SH-SY5Y (cell line): Measurements from ENCODE around the gene LRRC2.

Source experiments
- GATA2 ChIP-seq: IDR thresholded peaks from 2 replicates; pipeline ENCODE4 v1.6.1; 2011; ENCODE audit warnings: mild to moderate bottlenecking, low read depth, low read length
- GATA3 ChIP-seq: IDR thresholded peaks from 2 replicates; pipeline ENCODE4 v1.6.1; 2011; ENCODE audit warnings: low read depth, mild to moderate bottlenecking, low read length, moderate library complexity

LRRC2 gene

DNA sequence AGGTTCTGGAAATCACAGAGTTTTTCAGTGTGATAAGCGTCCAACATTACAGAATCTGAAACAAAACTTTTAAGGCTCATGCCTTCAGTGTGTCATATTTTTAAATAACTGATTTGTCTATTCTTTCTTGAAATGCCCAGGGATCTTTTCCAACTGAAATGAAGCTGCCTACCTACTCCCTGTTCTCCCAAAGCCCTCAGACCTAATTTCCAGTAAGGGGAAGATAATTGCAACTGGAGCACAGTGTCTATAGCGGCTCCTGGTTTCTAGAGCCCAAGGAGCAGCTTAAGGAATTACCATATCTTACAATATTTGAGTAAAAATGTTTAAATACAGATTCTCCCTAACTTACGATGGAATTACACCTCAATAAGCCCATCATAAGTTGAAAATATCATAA is 33.0 kb downstream of the LRRC2 start:
- TF ChIP-seq GATA2: no peak
- TF ChIP-seq GATA3: no peak

DNA sequence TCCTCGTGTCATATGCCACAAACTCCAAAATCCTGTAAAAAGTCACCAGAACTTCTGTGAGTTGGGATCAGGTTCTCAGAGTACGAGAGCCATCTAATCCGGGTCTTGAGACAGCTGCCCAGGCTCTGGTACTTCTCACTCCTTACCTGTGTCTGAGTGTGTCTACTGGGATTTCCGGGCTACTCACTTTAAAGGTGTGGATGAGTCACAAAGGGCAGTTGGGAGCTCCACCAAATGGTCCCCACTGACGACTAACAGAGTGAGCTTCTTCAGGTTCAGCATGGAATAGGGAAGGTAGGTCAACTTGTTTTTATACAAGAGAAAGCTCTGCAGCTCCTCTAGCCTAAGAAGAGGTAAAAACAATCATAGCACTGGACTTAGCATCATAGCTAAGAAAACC is 38.9 kb downstream of the LRRC2 start:
- TF ChIP-seq GATA3: no peak
- no peak for TF ChIP-seq GATA2

DNA sequence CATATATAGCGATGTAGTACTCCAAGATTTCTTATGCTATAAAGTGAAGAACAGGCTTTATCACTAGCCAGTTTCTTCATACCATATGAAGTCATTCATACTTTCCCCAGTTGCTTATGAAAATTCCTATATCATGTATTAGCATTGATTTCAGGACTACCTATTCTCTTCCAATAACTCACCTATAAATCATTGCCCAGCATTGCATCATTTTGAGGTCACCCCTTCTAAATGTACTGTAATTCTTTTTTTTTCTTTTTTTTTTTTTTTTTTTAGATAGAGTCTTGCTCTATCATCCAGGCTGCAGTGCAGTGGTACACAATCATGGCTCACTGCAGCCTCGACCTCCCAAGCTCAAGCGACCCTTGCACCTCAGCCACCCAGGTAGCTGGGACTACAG is 41.3 kb downstream of the LRRC2 start:
- TF ChIP-seq GATA2: no peak
- TF ChIP-seq GATA3: no peak

DNA sequence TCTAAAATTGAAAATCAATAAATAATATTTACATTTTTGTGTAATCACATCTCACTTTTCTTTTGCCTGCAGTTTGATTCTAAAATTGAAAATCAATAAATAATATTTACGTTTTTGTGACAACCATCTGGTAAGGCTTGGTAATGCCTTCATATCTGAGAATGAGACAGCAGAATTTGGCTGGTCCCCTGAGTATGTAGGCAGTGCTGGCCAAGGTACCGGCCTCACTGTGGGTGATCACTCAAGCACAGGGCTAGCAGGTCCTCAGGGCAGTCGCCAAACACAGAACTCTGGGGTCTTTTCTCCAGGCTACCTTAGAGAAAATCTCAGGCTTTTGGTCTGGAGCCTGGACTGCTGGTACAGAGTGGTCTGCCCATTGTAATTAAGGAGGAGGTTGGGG is 42.1 kb downstream of the LRRC2 start:
- no peak for TF ChIP-seq GATA2
- no peak for TF ChIP-seq GATA3

DNA sequence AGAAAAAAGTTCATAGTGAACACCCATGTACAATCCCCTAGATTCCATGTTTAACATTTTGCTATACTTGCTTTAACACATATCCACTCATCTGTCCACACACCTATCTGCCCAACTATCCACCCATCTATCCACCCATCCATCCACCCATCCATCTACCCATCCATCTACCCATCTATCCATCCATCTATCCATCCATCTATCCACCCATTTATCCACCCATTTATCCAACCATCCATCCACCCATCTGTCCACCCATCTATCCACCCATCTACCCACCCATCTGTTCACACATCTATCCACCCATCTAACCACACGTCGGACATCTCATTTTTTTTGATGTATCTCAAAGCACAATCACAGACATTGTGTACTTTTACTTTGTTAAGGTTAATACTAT is 42.5 kb downstream of the LRRC2 start:
- TF ChIP-seq GATA2 (no peak), GATA3 (no peak)

DNA sequence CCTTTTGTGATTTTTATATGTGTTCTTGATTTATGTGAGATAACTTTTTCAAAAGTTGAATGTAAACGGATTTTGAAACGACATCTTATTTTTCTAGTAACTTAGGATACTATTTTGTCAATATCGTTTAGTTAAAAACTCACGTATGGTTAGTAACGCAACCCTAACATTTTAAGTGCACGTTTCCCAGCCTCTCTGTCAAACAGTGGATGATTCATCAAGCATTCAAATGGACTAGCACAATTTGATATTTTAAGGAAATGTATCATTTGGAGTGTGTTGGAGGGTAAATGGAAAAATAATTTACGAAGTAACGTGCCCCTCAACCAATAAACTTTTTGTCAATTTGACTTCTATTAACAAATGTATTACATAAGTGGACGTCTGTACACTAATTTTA is 45.0 kb downstream of the LRRC2 start:
- TF ChIP-seq GATA2 (no peak), GATA3 (no peak)

DNA sequence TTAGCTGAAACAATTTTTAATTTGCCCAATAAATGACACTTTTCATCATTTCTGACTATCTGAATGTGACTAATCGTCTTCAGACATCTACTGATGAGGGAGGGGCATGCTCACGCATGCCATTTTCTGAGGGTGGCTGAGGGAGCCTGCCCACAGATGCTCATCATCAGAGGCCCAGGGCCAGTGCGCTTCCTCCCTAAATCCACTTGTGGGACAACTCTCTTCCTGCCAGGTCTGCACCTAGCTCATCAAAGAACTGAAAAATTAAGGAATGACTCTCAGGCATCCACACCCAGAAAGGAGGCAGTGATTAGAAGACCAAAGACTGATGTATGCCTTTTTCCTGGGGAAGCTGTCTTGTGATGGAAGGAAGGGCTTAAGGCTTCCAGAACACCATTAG is 45.6 kb downstream of the LRRC2 start:
- TF ChIP-seq GATA2 (no peak), GATA3 (no peak)

DNA sequence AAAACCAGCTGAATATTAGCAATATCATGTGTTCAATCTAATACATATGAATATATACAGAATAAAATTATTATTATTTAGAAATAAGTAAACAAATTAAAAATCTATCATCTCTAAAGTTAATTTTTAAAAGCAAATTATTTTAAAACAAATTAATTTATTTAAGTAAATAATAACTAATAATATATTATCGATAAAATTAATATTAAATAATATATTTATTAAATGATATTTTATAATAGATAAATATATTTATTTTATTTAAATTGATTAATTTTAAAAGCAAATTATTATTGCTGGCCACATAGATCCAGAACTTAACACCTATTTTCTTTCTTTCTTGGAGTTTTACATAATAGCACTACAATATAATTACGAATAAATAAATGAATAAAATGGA is 46.1 kb downstream of the LRRC2 start:
- TF ChIP-seq GATA2 (no peak), GATA3 (no peak)

DNA sequence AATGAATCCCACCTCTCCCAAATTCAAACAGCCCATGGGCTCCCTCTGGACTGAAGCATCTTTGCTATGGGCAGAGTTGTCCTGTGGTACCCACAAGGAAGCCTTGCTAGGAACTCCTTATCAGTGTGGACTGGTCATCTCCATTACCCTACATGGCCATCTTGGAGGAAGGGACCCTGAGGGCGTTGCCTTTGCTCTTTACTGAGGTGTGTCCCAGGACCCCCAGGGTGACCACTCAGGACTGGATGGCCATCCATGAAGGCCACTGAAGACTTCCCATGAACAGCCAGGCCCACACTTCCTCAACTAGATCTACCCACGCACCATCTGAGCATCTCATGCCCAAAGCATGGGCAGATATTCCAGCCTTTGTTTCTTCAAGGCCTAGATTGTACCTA is 48.3 kb downstream of the LRRC2 start:
- TF ChIP-seq GATA3: no peak
- no peak for TF ChIP-seq GATA2

DNA sequence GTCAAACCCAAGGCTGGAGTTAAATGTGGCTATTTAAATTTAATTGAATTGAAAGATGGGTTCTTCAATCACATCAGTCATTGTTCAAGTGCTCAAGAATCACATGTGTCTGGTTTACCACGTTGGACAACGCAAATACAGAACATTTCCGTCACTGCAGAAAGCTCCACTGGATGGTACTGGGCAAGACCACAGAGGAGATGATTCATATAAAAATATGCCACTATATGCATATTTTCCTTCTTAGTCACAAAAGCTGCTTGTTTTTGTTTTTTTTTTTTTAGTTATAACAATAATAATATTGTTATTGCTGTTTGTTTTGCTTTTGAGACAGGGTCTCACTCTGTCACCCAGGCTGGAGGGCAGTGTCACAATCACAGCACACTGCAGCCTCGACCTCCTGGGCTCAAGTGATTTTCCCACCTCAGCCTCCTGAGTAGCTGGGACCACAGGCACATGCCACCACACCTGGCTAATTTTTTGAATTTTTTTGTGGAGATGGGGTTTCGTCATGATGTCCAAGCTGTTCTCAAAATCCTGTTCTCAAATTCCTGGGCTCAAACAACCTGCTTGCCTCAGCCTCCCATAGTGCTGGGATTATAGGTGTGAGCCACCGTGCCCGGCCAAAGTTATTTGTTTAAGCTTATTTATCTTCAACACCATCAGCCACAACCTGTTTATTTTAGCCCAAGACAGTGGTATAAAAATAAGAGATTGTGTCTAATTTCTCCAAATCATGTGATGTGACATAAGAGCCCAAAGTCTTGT is 48.9 kb downstream of the LRRC2 start:
- TF ChIP-seq GATA3 (no peak), GATA2 (no peak)

DNA sequence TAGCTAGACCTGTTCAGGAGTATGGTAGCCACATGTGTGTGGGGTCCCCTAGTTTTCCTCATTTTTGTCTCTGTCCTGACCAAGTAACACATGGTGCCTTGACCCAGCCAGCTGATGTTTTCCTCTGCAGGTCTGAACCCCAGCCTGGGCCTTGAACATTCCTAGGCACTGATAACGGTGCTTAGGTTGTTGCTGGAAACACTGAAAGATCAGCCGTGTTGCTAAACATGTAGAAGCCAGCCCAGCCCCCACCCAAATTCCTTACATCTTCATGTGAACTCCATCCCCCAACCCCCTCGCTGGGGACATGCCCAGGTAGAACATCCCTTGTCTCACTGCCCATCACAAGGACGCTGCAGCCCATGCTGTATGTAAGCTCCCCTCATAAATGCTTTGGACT is 49.6 kb downstream of the LRRC2 start:
- TF ChIP-seq GATA2 (no peak), GATA3 (no peak)

DNA sequence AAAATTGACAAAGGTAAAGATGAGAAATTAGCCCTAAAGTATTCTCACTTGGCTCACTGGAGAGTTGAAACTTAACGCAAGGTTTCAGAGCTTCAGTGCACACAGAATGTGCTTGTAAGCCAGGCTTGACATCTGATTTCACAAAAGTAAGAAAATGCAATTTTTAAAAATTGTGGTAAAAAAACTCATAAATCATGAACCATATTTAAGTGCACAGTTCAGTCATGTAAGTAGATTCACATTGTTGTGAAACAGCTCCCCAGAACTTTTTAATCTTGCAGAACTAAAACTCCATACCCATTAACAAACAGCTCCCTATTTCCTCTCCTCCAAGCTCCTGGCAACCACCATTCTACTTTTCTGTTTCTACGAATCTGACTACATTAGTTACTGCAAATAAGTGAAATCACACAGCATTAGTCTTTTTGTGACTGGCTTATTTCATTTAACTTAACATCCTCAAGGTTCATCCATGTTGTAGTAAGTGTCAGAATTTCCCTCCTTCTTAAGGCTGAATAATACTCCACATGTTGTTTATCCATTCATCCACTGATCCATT is 53.8 kb downstream of the LRRC2 start:
- no peak for TF ChIP-seq GATA2
- no peak for TF ChIP-seq GATA3

DNA sequence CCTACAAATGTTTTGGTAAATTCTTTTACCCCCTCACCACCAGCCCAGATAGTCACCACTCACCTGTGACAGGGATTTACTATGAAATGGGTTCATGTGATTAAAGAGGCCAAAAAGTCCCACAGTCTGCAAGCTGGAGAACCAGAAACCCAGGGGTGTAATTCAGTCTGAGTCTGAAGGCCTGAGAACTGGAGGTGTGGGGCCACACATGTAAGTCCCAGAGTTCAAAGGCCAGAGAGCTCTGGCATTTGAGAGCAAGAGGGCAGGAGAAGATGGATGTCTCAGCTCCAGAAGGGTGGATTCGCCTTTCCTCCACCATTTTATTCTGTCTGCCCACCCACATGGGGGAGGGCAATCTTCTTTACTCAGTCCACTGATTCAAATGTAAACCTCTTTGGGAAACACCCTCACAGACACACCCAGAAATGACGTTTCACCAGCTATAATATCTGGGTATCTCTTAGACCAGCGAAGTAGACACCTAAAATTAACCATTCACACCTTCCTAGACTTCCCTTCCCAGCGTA is 56.4 kb downstream of the LRRC2 start:
- TF ChIP-seq GATA2 (no peak), GATA3 (no peak)

DNA sequence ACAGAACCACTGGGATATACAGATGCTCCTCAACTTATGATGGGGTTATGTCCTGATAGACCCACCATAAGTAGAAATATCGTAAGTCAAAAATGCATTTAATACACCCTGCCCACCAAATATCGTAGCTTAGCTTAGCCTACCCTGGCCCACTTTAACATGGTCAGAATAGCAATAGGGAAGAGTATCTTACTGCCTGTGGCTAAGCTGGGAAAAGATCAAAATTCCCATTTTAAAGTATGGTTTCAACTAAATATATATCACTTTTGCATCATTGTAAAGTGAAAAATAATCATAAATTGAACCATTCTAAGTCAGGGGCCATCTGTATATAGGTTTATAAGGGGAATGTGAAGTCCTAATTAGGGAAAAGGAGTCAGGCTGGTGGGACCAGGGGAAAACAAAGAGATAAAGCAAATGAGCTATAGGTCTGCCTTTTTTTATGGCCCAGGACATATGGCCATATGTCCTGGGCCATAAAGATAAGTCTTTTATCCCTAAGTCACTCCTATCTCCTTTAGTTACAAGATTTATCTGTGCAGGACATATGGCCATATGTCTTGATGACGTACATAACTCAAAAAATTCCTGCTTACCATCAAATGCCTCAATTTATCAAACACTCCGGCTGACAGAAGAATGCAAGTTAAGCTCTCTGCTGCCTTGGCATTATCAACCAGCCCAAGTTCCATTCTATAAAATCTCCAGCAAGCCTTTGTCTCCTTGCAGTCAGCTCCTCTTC is 57.1 kb downstream of the LRRC2 start:
- no peak for TF ChIP-seq GATA2
- no peak for TF ChIP-seq GATA3

DNA sequence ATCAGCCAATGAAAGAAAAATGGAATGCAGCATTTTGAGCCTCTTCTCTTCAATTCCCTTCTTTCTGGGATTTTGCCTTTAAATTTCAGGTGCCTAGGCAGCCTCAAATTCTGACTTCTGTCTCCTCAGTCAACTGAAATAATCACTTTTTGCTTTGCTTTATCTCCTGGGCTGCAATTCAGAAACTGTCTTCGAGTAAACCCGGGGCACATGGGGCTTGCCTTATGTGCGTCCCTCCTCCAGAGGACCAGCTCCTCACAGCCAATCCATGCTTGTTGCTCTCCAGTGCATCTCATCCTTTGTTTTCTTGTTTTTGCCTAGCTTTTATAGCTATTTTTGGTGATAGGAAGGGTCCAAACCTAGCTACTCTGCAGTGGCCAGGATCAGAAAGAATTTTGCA is 59.6 kb downstream of the LRRC2 start:
- TF ChIP-seq GATA2 (no peak), GATA3 (no peak)
